BJ (cell line): Measurements from ENCODE around the gene IVNS1ABP. TPM values are rescaled to one million over a fixed set of nuclear protein-coding genes. Genes with fewer than 3 reads are reported as not detected.
A peak's percentile ranks its signal among the peaks of the same experiment; 100 is the strongest.
"Not testable (repeated sequence)": the region's sequence is repeated elsewhere in the genome, so short reads cannot be mapped to it uniquely, and the experiment has no call there.

ENCODE experiments used
- CTCF ChIA-PET: fragments of 350-600 bp; formaldehyde crosslinking; extraction: SDS; loops from one replicate; lab custom pipeline; 2021; ENCODE audit warnings: antibody characterized with exemption, inconsistent platforms; lab: Yijun Ruan, JAX
- POLR2A ChIA-PET: fragments of 300-600 bp; sonication (Branson Sonifier 250); formaldehyde crosslinking; extraction: SDS; loops from one replicate; lab custom pipeline; 2021; ENCODE audit warnings: antibody characterized with exemption; lab: Charles Lee
- DNase-seq: peaks from one replicate; pipeline ENCODE4 v3.0.0-alpha.2; 2011; ENCODE audit warnings: low read depth
- H3K27me3 ChIP-seq: 2 replicates; pipeline ENCODE4 v1.6.0; 2011; ENCODE audit warnings: low read length; ENCODE audit not compliant: control insufficient read depth, insufficient read depth
- H3K36me3 ChIP-seq: 2 replicates; pipeline ENCODE4 v1.5.1; 2011; ENCODE audit warnings: low read length; ENCODE audit not compliant: control insufficient read depth, insufficient read depth
- H3K4me3 ChIP-seq: 2 replicates; pipeline ENCODE4 v1.5.1; 2011; ENCODE audit warnings: low read depth, mild to moderate bottlenecking, control low read depth, low read length
- polyA minus RNA-seq: library from RNA; depleted of rRNA, polyadenylated mRNA; stranded (reverse); fragments of >200 nt; gene quantifications from 2 replicates; pipeline ENCODE4 v1.2.3, GENCODE V29; 2011; rRNA and poly(A)+ RNA removed
- polyA plus RNA-seq: library from polyadenylated mRNA; depleted of rRNA; stranded (reverse); fragments of >200 nt; gene quantifications from 2 replicates; pipeline ENCODE4 v1.2.3, GENCODE V29; 2011; rRNA removed
- TF ChIP-seq, protein P1 (sequence below): IDR thresholded peaks from 2 replicates; pipeline ENCODE4 v1.5.1; 2011; ENCODE audit warnings: low read depth, mild to moderate bottlenecking, control low read depth, inconsistent platforms, low read length, moderate library complexity; ENCODE audit not compliant: insufficient read depth

The IVNS1ABP gene
- 48.1 and 81.1 TPM in 2 replicates for polyA plus RNA-seq
- 55.4 and 61.1 TPM in 2 replicates for polyA minus RNA-seq

DNA sequence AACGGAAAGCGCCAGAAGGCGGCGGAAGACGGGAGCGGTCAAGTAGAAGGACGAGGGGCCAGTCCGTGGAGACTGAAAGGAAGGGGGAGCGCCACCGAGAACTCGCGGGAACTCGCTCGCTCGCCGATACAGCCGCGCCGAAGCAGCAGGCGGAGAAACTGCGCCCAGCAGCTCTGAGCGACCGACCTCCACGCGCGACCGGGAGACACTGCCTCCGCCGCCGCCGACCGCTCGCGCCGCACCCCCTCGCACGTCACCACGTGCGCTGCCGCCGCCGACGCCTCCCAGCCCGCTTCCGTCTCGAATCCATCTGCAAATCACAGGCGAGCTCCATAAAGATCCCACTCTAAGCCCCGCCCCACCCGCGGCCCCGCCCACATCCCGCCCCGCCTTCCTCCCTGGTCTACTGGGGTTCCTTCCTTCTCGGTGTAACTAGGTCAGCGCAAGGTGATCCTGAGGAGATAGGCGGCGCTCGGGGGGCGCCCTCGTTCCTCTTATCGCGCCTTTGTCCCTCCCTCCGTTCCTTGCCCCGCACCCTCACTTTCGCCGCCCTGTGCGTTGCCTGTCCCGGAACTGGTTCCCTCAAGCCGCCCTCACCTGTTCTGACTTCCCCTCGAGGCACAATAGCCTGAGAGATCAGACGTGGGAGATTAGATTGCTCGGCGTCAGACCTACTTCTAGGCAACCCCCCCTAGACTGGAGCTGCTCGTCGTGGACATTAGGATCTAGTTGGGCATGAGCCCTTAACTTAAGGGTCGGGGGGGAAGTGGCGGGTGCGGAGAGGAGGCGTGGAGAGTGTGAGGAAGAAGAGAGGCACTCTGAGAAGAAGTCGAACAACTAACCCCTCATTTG is at the start of gene IVNS1ABP:
Gene IVNS1ABP (minus strand): TSS at position 210 of the 852 bp plus-strand sequence. CDS start 7,750 bp downstream, outside the sequence.
- CTCF ChIA-PET: interaction anchor here (0.7 to 1.3 kb wide), 5 partner anchors 147 to 364 kb away, joined by 3 read pairs; no protein-coding TSS in a partner anchor
- Histone ChIP-seq H3K4me3 (peak within 1 kb of the TSS; percentile 85), H3K36me3 (no peaks in the 10 kb centered on the region), H3K27me3 (no peaks in the 10 kb centered on the region)
- POLR2A ChIA-PET: interaction anchor here (0.8 to 2.0 kb wide), 2 partner anchors 20 to 225 kb away, joined by 3 to 8 read pairs; no protein-coding TSS in a partner anchor
- TF ChIP-seq, protein P1, sequence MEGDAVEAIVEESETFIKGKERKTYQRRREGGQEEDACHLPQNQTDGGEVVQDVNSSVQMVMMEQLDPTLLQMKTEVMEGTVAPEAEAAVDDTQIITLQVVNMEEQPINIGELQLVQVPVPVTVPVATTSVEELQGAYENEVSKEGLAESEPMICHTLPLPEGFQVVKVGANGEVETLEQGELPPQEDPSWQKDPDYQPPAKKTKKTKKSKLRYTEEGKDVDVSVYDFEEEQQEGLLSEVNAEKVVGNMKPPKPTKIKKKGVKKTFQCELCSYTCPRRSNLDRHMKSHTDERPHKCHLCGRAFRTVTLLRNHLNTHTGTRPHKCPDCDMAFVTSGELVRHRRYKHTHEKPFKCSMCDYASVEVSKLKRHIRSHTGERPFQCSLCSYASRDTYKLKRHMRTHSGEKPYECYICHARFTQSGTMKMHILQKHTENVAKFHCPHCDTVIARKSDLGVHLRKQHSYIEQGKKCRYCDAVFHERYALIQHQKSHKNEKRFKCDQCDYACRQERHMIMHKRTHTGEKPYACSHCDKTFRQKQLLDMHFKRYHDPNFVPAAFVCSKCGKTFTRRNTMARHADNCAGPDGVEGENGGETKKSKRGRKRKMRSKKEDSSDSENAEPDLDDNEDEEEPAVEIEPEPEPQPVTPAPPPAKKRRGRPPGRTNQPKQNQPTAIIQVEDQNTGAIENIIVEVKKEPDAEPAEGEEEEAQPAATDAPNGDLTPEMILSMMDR: peak; percentile 38
- DNase-seq: peak; percentile 67

DNA sequence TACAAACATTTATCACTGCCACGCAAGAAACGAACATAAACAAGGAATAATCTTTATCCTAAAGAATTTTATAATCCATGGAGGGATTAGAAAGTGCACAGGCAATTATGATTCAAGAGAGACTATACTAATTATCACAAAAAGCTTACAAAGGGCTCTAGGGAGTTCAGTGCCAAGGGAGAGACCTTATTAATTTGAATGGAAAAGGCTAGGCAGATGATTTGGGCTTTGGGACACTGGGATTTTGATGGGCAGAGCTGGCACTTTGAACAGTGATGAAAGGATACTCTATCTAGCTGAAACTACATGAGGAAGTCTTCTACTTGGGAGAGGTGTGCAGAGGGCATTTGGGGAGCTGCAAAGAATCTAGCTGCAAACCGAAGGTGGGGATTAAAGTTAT is 48.9 kb upstream of the IVNS1ABP start:
- no peak overlapping the region for H3K4me3 ChIP-seq
- ChIA-PET CTCF (no interaction called here), POLR2A (no interaction called here)
- DNase-seq: no peak
- TF ChIP-seq, protein P1: no peak
- H3K36me3 ChIP-seq: no peaks in the 10 kb centered on the region
- H3K27me3 ChIP-seq: no peaks in the 10 kb centered on the region

DNA sequence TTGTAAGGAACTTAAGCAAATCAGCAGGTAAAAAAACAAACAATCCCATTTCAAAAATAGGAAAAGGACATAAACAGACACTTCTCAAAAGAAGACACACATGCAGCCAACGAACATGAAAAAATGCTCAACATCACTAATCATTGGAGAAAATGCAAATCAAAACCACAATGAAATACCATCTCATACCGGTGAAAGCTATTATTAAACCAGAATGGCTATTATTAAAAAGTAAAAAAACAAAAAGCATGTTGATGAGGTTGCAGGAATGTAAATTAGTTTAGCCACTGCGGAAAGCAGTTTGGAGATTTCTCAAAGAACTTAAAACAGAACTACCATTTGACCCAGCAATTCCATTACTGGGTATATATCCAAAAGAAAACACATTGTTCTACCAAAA is 47.5 kb upstream of the IVNS1ABP start:
- POLR2A ChIA-PET: interaction anchor here (0.6 kb wide), 1 partner anchor 1172 kb away, joined by 10 read pairs; no protein-coding TSS in a partner anchor
- CTCF ChIA-PET: not testable (repeated sequence)

DNA sequence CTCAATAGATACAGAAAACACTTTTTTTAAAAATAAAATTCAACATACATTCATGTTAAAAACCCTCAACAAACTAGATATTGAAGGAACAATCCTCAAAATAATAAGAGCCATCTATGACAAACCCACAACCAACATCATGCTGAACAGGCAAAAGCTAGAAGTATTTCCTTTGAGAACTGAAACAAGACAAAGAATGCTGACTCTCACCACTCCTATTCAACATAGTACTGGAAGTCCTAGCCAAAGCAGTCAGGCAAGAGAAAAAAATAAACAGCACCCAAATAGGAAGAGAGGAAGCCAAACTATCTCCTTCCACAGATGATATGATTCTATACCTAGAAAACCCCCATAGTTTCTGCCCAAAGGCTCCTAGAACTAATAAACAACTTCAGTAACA is 46.2 kb upstream of the IVNS1ABP start:
- Histone ChIP-seq H3K27me3 (no peaks in the 10 kb centered on the region), H3K4me3 (no peak overlapping the region), H3K36me3 (no peaks in the 10 kb centered on the region)
- no peak for DNase-seq
- POLR2A ChIA-PET: no interaction called here
- TF ChIP-seq, protein P1: no peak
- CTCF ChIA-PET: no interaction called here

More for the DNA sequence above, 47.5 kb upstream of the IVNS1ABP start:
- DNase-seq, H3K27me3 ChIP-seq, H3K36me3 ChIP-seq, H3K4me3 ChIP-seq: not testable (repeated sequence)

DNA sequence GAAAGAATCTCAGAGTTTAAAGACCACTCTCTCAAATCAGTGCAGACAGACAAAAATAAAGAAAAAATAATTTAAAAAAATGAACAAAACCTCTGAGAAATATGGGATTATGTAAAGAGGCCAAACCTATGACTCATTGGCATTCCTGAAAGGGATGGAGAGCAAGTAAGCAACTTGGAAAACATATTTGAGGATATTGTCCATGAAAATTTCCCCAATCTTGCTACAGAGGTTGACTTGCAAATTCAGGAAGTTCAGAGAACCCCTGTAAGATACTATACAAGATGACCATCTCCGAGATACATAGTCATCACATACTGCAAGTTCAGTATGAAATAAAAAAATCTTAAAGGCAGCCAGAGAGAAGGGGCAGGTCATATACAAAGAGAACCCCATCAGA is 43.7 kb upstream of the IVNS1ABP start:
- POLR2A ChIA-PET: no interaction called here
- Histone ChIP-seq H3K36me3 (no peaks in the 10 kb centered on the region), H3K27me3 (no peaks in the 10 kb centered on the region), H3K4me3 (no peak overlapping the region)
- CTCF ChIA-PET: no interaction called here
- TF ChIP-seq, protein P1: no peak
- no peak for DNase-seq
